KOPT-K1 (cell line): ENCODE results near the gene BBC3.

Source experiments
- H3K27ac ChIP-seq: fragments of 200-600 bp; sonication (generic); 2 replicates; pipeline ENCODE4 v1.5.1; 2016; ENCODE audit warnings: antibody characterized with exemption, mild to moderate bottlenecking, low read depth, low read length; ENCODE audit not compliant: poor library complexity, severe bottlenecking
- H3K36me3 ChIP-seq: fragments of 200-600 bp; sonication (generic); 2 replicates; pipeline ENCODE4 v1.5.1; 2017; ENCODE audit warnings: antibody characterized with exemption, mild to moderate bottlenecking, low read length, moderate library complexity; ENCODE audit not compliant: insufficient read depth
- H3K9me3 ChIP-seq: fragments of 200-600 bp; sonication (generic); 2 replicates; pipeline ENCODE4 v1.5.1; 2017; ENCODE audit warnings: antibody characterized with exemption, low read length, mild to moderate bottlenecking; ENCODE audit not compliant: insufficient read depth, poor library complexity, severe bottlenecking

Gene BBC3

DNA sequence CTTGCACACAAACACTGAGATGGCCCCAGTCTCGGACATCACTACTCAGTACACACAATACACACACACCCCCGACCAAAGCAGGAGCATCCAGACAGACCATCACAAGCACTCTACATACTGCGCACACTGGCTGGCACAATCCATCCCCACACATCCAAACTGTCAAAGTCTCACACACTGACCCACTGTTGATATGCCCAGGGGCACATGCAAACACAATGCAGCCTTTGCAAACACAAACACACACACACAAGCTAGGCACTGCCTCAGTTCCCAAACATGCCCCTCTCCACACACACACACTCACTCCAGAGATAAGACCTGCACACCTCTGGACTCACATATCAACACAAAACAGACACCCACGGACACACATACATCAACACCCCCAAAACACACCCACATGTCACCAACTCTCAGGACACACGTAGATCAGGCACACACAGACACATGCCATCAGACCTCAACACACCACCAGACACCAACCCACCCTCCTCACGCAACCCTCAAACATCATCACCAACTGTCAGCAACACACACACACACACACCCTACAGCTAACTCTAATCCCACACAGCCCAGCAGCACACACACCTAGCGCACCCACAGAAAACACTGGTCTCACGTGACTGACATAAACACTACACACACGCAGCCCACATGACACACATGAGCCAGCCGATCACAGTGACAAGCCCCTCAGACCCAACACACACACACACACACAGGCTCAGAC is 1.9 kb downstream of the BBC3 start:
- no peak overlapping the region for H3K27ac ChIP-seq
- H3K36me3 ChIP-seq: no peaks in the 10 kb centered on the region
- no peaks in the 10 kb centered on the region for H3K9me3 ChIP-seq

DNA sequence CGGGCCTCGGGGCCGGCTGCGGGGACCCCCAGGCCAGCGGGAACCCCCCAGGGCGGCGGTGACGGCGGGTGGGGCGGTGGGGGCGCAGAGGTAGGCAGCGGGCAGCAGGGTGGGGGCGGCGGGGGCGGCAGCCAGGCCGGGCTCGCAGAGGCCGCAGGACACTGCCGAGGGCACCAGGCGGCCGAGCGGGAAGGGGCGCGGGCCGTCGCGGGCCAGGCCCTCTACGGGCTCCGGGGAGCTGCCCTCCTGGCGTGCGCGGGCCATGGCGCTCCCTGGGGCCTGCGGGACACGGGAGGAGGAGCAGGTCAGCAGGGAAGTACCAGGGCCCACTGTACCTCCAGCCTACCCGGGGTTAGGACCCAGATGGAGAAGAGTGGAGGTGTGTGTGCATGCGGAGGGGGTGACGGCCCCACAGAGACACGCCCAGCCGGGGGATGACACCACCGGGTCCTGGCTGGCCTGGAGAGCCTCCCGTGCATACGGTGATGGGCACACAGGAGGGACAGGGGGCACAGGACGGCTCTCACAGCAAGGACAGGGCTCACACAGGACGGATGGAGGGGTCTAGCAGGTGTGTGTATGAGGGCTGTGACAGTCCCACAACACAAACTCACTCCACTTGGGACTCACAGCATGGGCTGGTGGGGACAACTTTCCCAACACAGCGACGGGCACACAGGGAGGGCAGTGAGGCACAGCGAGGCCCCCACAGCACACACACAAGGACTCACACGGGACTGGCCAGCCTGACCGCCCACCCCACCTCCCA is 2.6 kb downstream of the BBC3 start:
- H3K36me3 ChIP-seq: no peaks in the 10 kb centered on the region
- no peak overlapping the region for H3K27ac ChIP-seq

DNA sequence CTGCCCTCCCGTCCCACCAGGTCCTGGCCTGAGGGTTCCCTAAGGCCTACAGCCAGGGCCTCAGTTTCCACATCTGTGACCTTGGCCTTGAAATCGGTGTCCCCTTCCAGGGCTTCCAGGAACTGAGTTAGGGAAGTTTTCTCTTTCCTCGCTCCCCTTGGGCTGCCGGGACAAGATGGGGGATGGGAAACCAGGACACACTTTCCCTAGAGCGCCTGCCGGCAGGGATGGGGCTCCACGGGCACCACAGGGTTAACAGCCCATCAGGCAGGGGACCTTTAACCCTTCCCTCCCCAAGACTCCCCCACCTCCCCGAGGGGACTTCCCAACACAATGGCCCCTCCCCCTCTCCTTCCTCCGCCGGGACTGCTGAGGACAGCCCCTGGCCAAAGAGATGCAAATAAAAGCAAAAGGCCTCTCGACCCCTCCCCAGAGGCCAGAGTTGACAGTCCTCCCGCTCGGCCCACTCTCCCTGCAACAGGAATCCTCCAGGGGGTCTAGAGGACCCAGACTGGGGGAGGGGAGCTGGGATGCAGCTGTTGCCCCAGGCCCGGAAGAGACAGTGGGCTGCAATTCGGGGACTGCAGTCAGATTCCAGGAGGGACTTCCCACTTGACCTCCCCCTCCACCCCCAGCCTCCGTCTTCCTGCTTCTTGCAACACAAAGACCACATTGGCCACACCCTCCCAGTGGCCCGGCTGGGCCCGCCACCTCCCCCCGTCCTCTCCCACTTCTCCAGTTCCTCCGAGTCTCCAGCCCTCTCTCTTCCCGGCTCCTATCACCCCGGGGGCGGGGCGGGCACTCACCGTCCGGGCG is 3.4 kb downstream of the BBC3 start:
- H3K36me3 ChIP-seq: no peaks in the 10 kb centered on the region
- no peak overlapping the region for H3K27ac ChIP-seq
- H3K9me3 ChIP-seq: no peaks in the 10 kb centered on the region

More for the DNA sequence above, 2.6 kb downstream of the BBC3 start:
- H3K9me3 ChIP-seq: no peaks in the 10 kb centered on the region

DNA sequence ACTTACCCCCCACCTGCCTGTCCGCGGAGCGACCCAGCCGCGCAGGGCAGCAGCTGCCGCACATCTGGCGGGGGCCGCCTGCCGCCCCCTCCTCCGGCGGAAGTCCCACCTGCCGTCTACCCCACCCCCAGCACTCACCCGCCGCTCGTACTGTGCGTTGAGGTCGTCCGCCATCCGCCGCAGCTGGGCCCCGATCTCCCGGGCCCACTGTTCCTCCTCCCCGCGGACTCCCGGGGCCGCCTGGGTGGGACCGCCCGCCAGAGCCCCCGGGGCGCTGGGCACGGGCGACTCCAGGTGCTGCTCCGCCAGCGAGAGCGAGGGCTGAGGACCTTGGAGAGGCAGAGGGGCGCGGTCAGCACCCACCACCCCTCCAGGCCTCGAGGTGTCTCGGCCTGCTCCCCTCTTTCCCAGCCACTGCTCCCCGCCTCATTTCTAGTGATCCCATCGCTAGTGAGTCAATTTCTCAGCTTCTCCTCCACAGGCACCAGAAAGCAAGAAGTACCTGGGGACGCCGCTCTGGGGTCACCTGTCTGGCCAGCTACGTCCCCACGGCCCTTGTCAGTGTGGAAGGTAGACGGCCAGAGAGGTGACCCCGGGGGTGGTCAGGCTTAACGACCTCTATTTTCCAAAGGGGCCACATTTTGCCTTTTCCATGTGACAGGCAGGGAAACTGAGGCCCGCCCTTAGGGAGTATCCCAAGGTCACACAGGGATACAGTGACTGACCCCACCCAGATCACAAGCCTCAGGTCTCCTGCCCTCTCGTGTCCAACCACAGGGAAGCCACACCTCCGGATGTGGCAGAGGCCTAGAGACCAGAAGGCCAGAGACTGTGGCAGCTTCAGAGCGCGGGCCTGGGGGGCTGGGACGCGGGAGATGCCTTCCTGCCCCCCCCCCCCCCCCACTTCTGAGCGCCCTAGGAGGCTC is 4.3 kb downstream of the BBC3 start:
- H3K9me3 ChIP-seq: no peaks in the 10 kb centered on the region
- no peaks in the 10 kb centered on the region for H3K36me3 ChIP-seq
- H3K27ac ChIP-seq: peak overlapping the region; percentile 17

DNA sequence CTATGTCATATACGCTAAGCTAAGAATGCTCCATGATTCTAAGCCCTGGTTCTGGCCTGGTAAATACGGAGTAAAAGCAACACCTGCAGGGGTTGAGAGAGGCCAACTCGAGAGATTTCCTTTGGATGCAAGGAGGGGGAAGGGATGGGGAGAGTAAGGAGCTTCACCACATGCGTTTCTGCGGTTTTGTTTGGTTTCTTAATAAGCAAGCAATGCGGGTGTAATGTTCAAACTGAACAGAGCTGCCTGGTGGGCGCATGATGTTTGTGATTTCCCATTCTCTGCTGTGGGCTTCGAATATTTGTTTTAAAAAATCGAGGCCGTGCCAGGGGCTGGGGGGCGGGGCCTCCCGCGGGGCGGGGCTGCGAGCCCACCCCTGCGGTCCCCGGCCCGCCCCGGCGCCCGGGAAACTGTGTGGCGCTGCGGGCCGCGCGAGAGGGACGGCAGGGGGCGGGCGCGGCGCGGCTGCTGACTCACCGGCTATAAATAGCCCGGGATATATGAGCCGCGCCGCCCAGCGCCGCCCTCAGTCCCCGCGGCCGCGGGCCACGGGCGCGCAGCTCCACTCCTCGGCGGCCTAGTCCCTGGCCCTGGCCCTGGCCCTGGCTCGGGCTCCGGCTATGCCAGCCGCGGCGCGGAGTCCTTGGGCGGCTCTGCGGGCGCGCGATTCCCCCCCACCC is 5.1 kb downstream of the BBC3 start:
- no peaks in the 10 kb centered on the region for H3K36me3 ChIP-seq
- peak overlapping the region; percentile 17 for H3K27ac ChIP-seq
- no peaks in the 10 kb centered on the region for H3K9me3 ChIP-seq

DNA sequence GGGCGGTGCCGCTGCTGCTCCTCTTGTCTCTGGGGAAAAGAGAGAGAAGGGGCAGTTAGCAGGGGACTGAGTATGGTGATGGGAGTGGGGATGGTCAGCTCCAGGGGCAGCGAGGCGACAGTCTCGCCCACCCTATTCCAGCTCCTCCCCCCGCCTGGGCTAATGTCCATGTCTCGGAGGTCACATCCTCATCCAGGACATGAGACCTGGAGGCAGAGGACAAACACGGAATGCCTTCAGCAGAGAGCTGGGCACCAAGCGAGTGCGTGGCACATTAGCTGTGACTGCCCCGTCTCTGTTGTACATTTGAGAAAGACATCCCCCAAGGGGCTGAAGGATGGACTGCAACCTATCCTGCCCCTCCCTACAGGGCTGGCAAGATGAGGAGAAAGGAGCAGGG is 9.1 kb downstream of the BBC3 start:
- no peaks in the 10 kb centered on the region for H3K36me3 ChIP-seq
- H3K9me3 ChIP-seq: no peaks in the 10 kb centered on the region
- no peak overlapping the region for H3K27ac ChIP-seq

DNA sequence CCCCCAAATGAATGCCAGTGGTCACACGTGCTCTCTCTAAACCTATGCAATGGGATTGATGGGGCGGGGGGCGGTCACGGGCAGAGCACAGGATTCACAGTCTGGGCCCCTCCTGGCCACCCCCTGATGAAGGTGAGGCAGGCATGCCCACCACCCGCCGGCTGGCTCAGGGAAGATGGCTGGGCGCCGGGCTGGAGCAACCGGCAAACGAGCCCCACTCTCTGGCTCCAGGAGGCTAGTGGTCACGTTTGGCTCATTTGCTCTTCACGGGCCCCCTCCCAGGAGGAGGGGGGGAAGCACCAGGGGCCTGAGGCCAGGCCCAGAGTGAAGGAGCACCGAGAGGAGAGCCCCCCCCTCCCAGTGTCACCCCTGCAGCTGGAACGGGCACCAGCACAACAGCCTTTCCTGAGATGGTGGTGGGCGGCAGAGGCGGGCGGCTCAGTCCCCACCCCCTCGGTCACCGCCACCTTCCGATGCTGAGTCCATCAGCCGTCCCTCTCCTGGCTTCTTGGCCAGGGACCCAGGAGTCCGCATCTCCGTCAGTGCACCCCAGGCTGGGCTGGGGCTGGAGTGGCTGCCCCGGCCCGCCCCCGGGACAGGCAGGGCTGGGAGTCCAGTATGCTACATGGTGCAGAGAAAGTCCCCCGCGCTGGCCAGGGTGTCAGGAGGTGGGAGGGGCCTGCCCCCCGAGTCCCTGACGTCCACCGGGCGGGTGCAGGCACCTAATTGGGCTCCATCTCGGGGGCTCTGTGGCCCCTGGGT is 9.7 kb downstream of the BBC3 start:
- Histone ChIP-seq H3K9me3 (no peaks in the 10 kb centered on the region), H3K36me3 (no peaks in the 10 kb centered on the region), H3K27ac (no peak overlapping the region)

DNA sequence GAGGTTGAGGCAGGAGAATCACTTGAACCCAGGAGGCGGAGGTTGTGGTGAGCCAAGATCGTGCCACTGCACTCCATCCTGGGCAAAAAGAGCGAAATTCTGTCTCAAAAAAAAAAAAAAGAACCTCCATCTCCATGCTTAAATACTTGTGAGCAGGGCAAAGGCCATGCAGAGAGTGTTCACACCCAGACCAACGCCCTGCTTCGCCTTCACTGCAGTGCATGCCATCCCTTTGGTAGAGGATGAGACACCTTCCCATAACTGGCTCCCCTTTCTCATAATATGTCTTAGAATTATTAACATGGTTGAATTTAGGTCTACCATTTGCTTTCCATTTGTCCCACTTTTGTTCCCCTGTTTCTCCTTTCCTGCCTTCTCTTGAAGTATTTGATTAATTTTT is 15.4 kb downstream of the BBC3 start:
- H3K36me3 ChIP-seq: peaks cover 17% of the 10 kb centered on the region
- no peaks in the 10 kb centered on the region for H3K9me3 ChIP-seq
- H3K27ac ChIP-seq: no peak overlapping the region

DNA sequence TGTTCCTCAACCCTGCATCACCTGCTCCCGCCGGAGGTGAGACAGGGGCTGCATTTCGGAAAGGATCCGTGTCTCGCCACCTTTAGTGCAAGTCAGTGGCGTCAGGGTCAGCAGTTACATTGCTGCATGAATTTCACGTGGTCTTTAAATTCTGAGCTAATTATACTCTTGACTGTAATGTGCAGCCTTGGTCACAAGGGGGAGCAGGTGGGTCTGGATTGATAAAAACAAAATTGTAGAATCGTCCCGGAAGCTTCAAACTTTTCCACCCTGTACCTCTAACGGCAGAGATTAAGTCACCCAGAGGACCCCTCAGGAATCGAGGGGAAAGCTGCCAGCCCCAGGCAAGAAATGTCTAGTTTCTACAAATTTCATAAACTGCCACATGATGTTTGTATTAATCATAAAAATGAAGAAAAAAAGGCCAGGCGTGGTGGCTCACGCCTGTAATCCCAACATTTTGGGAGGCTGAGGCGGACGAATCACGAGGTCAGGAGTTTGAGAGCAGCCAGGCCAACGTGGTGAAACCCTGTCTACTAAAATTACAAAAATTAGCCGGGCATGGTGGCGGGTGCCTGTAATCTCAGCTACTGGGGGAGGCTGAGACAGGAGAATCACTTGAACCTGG is 20.2 kb downstream of the BBC3 start:
- Histone ChIP-seq H3K36me3 (peaks cover 65% of the 10 kb centered on the region), H3K27ac (peak overlapping the region; percentile 20), H3K9me3 (no peaks in the 10 kb centered on the region)

DNA sequence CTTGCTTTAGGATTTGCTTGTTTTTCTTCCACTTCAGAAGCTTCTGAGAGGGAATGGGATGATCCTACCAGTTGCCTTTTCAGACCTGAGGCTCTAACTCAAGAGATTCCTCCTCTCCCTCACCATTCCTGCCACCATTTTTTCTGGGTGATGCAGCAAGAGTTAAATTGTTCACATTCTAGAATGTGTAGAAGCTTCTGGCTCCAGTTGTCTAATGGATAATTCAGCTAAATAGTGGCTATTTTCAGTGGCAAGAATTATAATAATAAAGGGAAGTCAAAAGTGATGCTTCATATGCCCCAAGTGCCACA is 20.9 kb downstream of the BBC3 start:
- H3K36me3 ChIP-seq: peaks cover 71% of the 10 kb centered on the region

DNA sequence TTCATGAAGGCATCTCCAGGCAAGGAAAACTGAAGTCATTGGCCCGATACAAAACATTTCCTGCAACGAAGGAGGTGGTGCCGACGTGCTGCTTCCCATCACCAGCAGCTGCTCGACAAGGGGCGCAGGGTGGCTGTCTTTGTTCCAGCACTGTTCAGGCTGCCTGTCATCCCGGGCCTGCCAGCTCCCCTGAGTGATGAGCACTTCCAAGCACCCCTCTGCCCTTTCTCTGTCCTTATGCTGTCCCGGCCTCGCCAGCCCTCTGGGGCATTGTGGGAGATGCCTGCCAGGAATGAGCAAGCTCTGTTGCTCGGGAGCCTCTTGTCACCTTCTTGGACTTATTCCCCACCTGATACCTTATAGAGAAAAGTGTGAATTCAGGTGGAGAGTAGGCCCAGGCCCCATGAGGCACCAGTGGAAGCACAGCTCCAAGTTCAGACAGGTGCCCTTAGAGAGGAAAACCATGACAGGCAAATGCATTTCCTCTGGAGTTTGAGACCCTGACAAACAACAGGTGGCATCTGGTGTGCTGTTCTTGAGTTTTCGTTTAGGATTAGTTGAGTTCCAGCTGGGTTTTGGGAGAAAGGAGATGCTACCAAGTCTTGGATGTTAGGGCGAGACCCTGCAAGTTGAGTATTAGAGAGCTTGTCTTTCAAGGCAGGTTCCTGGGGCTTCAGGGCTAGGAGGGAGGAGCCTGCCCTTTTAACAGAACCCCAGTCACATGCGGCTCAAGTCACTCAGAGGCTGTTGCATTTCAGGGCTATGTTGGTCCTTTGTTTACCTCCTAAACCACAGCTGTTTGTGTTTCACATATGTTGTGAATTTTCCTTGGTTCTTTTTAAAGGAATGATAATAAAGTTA is 21.4 kb downstream of the BBC3 start:
- Histone ChIP-seq H3K9me3 (no peaks in the 10 kb centered on the region), H3K27ac (no peak overlapping the region), H3K36me3 (peaks cover 77% of the 10 kb centered on the region)

More for the DNA sequence above, 20.9 kb downstream of the BBC3 start:
- Histone ChIP-seq H3K9me3 (no peaks in the 10 kb centered on the region), H3K27ac (no peak overlapping the region)

DNA sequence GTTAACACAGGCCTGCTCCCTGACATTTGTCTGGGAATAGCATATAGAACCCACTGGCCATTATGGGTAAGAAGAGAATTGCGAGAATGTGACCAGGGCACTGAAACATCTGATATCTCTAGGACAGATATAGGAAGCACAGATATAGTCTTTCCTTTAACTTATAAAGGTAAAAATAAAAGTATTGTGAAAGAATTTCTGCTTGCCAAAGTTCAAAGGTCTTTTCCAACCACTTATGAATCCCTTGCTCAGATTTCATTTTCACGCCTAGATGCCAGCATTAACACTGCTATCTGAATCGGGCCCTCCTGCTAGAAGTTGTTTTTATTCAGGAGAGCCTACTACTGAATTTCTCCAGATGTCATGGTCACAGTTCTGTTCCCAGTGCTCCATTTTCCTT is 27.7 kb downstream of the BBC3 start:
- H3K27ac ChIP-seq: no peak overlapping the region
- H3K9me3 ChIP-seq: no peaks in the 10 kb centered on the region
- H3K36me3 ChIP-seq: peaks cover 99% of the 10 kb centered on the region
